Measurements from ENCODE around the gene ACSM5. TPM values are rescaled to one million over a fixed set of nuclear protein-coding genes. Genes with fewer than 3 reads are reported as not detected.
"Not testable (repeated sequence)": the region's sequence is repeated elsewhere in the genome, so short reads cannot be mapped to it uniquely, and the experiment has no call there.

ACSM5 gene
- total RNA-seq, 1 experiment from 2014 or later: not detected

DNA sequence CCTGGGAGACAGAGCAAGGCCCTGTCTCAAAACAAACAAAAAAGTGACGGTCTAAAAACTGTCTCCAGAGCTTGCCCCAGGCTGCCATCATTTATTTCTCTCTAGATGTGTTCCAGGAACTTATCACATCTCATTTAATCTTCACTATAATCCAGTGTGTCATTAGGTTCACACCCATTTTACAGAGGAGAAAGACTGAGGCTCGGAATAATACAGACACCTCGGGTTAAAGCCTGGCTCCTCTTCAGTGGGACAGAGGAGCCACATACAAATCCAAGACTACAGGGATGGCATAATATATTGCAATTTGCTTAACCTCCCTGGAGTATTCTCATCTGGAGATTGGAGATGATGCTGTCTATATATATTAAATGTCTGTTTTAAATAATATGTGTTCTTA lies 10.7 kb upstream of the ACSM5 start:
- no peak for DNase-seq (ENCODE audit: low read depth)

DNA sequence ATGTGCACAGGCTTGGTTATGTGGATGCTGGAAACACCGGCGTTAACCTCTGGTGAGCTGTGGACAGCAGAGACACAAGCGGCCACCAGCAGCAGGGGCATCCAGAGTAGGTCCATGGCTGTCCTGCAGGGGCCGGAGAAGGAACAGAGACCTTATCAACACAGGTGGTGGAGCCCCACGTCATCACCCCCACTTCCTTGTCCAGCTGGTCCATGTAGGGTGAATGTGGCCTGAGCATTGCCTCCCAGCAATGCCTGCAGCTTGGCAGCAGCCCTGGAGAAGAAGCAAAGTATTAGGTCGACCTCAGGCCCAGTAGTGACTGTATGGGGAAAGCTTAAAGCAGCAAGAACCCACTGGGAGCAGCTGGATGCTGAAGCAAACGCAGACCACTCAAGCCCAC lies 10.1 kb upstream of the ACSM5 start:
- no peak for DNase-seq (ENCODE audit: low read depth)

DNA sequence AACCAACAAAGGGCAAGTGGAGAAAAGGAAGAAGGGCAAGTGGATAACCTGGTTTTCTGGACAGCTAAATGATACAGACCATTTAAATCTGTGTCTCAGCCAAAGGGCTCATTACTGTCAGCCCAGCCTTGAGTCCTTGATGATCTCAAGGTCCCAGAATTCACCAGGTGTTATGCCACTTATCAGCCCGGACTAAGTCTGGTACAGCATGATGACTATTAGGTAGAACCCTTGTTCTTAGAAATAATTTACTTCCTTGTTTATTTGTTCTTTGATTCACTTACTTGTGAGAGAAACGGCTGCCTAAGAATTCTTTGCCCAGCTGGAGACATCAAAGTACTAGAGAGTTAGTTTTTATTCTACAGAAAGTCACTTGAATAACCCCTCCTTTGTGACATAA lies 8.3 kb upstream of the ACSM5 start:
- DNase-seq (ENCODE audit: low read depth): no peak

- no peak for DNase-seq (ENCODE audit: low read depth)
Observed at GRCh38 chr16:20401475-20402016, 7.8 kb upstream of the ACSM5 start.

DNA sequence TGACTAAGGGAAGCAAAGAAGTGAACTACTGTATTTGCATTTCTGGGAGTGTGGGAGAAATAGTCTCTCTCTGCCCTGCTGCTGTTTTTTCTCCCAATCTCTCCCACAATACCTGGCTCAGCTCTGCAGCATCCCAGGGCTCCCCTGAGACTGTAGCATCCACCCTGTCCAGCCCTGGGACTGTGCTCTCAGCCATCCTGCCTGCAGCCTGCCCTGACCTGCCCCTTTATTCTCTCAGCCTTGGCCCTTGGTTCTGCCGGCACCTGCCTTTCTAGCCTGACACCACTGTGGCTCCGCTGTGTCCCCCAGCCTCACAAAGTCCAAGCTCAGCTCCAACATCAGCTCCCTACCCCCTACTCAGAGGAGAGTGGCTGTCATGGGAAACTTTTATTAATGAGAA lies 6.7 kb upstream of the ACSM5 start:
- no peak for DNase-seq (ENCODE audit: low read depth)

DNA sequence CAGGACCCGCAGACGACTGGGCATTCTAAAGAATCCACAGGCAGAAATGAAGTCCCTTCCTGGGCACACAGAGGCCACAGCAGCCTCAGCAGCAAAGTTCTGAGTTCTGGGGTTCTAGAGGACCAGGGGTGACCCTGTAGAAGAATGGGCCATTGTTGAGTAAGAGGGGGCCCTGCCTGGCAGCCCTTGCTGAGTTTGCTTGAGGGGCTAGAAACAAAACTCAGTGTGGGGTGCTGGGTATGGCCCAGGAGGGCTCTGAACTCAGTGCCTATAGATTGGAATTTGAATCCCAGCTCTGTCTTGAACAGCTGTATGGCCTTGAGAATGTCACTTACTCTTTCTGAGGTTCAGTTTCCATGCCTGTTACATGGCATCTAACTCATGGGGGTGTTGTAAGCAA lies 4.7 kb upstream of the ACSM5 start, which contains the start of gene PDILT:
Gene PDILT, minus strand, starts transcription at position 101 of the 400 bp plus-strand sequence. CDS start 5,437 bp downstream, outside the sequence.
- no peak for DNase-seq (ENCODE audit: low read depth)

DNA sequence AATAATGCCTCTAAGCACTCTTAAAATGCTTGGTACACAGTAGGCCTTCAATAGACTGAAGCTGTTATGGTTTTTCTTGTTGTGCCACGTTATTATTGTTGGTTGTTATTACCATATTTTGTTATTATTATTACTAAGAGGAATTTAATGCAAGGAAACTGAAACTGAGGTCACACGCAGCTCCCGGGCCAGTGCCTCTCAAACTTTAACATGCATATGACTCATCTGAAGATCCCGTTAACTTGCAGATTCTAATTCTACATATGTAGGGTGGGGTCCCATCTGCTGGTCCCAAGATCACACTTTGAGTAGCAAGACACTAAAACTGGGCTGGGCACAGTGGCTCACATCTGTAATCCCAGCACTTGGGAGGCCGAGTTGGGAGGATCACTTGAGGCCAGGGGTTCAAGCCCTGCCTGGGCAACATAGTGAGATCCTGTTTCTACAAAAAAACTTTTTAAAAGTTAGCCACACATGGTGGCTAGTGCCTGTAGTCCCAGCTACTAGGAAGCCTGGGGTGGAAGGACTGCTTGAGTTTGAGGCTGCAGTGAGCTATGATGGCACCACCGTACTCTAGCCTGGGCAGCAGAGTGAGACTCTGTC lies 888 bp downstream of the ACSM5 start:
- peak; percentile 4 for DNase-seq (ENCODE audit: low read depth)

- no peak for DNase-seq (ENCODE audit: low read depth)
Observed at GRCh38 chr16:20411055-20411454, 1.7 kb downstream of the ACSM5 start.

GRCh38 chr16:20415541-20415940 lies 6.2 kb downstream of the ACSM5 start:
- DNase-seq (ENCODE audit: low read depth): peak; percentile 10

DNA sequence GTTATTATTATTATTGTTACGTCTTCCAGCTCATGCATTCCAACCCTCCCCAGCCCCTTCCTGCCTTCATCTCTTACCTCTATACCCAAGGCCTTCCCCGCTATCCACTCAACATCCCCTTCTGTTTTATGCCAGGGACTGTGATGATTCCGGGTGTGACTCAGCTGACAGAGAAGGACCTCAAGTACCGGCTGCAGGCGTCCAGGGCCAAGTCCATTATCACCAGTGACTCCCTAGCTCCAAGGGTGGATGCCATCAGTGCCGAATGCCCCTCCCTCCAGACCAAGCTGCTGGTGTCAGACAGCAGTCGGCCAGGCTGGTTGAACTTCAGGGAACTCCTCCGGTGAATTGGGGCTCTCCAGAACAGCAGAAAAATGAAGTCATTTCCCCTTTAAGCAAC lies 9.8 kb downstream of the ACSM5 start:
- not testable (repeated sequence) for DNase-seq (ENCODE audit: low read depth)

DNA sequence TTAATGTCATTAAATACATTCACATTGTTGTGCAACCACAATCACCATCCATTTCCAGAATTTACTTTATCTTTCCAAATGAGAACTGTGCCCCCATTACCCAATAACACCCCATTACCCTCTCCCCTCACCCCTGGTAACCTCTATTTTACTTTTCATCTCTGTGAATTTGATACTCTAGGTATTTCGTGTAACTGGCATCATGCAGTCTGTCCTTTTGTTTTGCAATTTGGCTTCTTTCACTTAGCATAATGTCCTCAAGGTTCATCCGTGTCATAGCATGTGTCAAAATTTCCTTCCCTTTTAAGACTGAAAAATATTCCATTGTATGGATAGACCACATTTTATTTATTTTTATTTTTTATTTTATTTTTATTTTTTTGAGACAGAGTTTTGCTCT lies 12.4 kb downstream of the ACSM5 start:
- not testable (repeated sequence) for DNase-seq (ENCODE audit: low read depth)

GRCh38 chr16:20423772-20424128 lies 14.4 kb downstream of the ACSM5 start:
- DNase-seq (ENCODE audit: low read depth): not testable (repeated sequence)

DNA sequence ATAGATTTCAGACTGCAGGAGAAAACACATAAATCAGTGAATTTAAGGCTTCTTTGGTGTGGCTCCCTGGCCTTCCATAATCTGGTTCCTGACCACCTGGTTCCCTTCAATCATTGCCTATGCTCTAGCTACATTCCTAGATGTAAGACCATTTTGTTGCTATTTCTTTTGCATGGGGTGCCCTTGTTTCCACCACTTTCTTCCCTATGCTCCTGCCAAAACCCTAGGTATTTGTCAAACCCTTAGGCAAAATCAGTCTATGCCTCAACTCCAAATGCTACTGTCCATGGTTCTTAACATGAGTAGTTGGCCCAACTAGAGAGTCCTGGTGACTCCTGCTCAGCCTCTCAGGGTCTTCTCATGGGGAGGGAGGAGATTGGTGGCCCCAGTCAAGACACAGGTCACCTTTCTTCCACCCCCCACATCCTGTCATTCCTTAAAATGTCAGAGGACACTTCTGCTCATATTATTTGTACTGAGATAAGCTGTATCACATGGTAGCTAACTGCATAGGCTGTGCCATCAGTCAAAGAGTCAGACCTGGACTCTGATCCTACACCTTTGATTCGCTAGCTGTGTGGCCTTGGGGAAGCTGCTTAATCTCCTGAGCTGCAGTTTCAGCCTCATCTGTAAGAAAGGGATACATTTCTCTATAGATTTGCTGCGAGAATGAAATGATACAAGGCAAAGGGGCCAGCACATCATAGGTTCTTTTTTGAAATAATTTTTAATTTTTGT lies 15.0 kb downstream of the ACSM5 start:
- DNase-seq (ENCODE audit: low read depth): no peak

DNA sequence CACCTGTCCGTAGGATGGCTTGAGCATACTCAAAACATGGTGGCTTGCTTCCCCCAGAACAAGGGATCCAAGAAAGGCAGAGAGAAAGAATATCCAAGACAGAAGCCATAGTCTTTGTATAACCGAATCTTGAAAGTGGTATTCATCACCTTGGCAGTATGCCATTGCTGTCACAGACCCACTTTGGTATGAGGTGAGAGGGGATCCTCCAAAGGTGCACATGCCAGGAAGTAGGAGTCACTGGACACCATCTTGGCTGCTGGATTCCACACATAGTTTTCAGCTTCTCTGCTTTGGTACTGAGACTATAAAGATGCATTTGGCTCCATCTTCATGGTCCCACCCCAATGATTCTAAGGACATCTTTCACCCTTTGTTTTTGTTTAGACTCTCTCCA lies 18.1 kb downstream of the ACSM5 start:
- DNase-seq (ENCODE audit: low read depth): not testable (repeated sequence)

DNA sequence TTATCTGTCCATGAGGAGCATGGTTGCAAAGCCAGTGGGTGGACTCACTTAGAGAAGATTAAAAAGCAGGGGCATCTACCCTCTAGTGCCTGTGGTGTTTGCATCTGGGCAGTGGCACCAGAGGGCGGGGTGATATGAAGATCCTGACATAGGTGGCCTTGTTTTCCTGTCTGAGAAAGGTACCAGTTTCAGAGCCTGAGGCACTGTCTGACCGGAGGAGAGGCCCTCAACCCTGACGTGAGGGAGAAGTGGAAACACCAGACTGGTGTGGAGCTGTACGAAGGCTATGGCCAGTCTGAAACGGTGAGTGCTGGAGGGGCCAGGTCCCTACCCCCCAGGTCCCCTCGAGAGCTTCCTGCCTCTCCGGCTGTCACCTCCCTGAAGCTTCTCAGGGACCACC lies 20.2 kb downstream of the ACSM5 start:
- not testable (repeated sequence) for DNase-seq (ENCODE audit: low read depth)

GRCh38 chr16:20430480-20430879 lies 21.1 kb downstream of the ACSM5 start:
- not testable (repeated sequence) for DNase-seq (ENCODE audit: low read depth)

GRCh38 chr16:20430948-20431347 lies 21.6 kb downstream of the ACSM5 start:
- DNase-seq (ENCODE audit: low read depth): no peak

DNA sequence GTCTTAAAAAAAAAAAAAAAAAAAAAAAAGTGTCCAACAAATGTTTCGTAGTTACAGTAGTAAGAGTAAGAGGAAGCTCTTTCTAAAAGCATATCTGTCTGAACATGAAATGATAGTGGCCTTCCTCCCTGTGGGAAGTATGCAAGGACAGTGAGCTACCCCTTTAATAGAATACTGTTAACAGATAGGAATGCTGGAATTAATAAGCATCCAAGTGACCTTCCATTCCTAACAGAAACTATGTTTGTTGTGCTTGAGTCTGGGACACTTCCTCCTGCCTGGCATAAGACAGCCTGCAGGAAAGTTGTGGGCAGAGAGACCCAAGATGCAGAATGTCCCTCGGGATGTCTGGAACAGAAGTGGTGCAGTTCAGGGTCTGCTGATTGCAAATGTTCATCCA lies 29.6 kb downstream of the ACSM5 start:
- DNase-seq (ENCODE audit: low read depth): not testable (repeated sequence)

DNA sequence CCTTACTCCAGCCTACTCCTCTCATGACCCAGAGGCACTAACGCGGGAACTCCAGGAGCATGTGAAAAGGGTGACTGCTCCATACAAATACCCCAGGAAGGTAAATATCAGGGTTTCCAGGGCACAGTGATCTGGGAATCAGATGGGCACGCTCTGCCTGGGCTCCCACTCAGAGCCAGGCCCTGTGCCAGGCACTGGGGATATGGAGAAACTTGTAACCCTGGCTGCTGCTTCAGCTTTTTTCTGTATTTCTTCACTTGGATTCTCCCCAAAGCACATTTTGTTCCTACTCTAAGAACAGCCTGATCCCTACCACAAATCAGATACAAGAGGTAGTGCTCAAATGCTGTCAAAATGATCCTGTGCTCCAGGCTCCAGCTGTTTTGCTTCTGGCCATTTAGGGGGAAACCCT lies 30.5 kb downstream of the ACSM5 start:
- DNase-seq (ENCODE audit: low read depth): not testable (repeated sequence)

GRCh38 chr16:20440731-20441130 lies 31.4 kb downstream of the ACSM5 start:
- not testable (repeated sequence) for DNase-seq (ENCODE audit: low read depth)

GRCh38 chr16:20441191-20441590 lies 31.9 kb downstream of the ACSM5 start:
- DNase-seq (ENCODE audit: low read depth): no peak

DNA sequence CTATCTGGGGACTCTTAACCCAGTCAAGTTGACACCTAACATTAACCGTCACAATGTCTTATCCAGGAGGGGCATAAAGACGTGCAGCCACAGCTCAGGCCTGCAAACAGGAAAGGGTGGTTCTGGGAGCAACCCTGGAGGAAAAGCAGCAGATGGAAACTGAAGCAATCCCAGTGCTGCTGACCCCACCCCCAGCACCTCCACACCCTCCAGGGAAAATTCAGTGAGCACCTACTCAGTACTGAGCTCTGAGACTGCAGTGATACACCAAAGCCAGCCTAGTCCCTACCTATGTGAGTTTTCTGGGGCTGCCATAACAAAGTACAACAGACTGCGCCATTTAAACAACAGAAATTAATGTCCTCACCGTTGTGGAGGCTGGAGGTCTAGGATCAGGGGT lies 32.5 kb downstream of the ACSM5 start:
- DNase-seq (ENCODE audit: low read depth): not testable (repeated sequence)

Measured in RPMI7951 (cell line).